Body of pancreas (tissue), 4 donors: ENCODE data around the gene SRRM5. TPM values are rescaled to one million over a fixed set of nuclear protein-coding genes. Genes with fewer than 3 reads are reported as not detected.

Experiments
- ATAC-seq: fragments of 150-250 bp; one replicate; pipeline ENCODE4 v1.9.1; 2016
- DNase-seq, 4 donors: peaks; one replicate each; pipeline ENCODE4 v3.0.0-alpha.2; 2019
- H3K27ac ChIP-seq, 4 donors: fragments of 200-600 bp; sonication (generic); 1 replicate in 3 of 4; 2 replicates in 1 of 4; pipeline versions ENCODE4 v1.5.1 to v1.6.1; 2016 to 2019; ENCODE audit warnings: mild to moderate bottlenecking in 1 of 4, mixed read lengths in 1 of 4, moderate library complexity in 1 of 4
- H3K27me3 ChIP-seq, 2 donors: fragments of 200-600 bp; sonication (generic); one replicate each; pipeline ENCODE4 v1.6.0; 2016; ENCODE audit warnings: mild to moderate bottlenecking in 1 of 2
- H3K36me3 ChIP-seq, 2 donors: fragments of 200-600 bp; sonication (generic); replicated peaks in 1 of 2; 2 replicates each; pipeline ENCODE4 v1.5.1; 2016; ENCODE audit warnings: low read depth in 2 of 2; ENCODE audit not compliant: insufficient read depth in 1 of 2
- H3K4me1 ChIP-seq: fragments of 200-600 bp; sonication (generic); one replicate; pipeline ENCODE4 v1.6.0; 2016
- H3K4me3 ChIP-seq, 2 donors: fragments of 200-600 bp; sonication (generic); 1 replicate in 1 of 2; 2 replicates in 1 of 2; pipeline ENCODE4 v1.5.1; 2016 to 2019
- H3K9me3 ChIP-seq, 3 donors: fragments of 200-600 bp; sonication (generic); 1 replicate in 2 of 3; 2 replicates in 1 of 3; pipeline ENCODE4 v1.5.1; 2016
- POLR2A ChIP-seq, 3 donors: fragments of 450-650 bp; IDR thresholded peaks; one replicate each; pipeline ENCODE4 v1.6.1; 2016; ENCODE audit warnings: antibody characterized with exemption in 3 of 3, mild to moderate bottlenecking in 2 of 3
- WGBS, 2 donors: methylation state at CpG; one replicate each; pipeline ENCODE4 v1.1.5; 2017; 5-methylcytosine and 5-hydroxymethylcytosine counted together
- intact Hi-C: fragments of 100-400 bp; cut with DNase I; formaldehyde crosslinking; loops from one replicate; pipeline ENCODE4 v1.15.1; 2023
- small RNA-seq: library from RNA; depleted of rRNA; stranded (forward); fragments of <200 nt; gene quantifications from one replicate; pipeline ENCODE3, GENCODE V24; 2016
- total RNA-seq, 2 donors: library from RNA; depleted of rRNA; stranded (reverse); fragments of >200 nt; gene quantifications; one replicate each; pipeline ENCODE4 v1.1.0, GENCODE V29; 2016

SRRM5 gene
- total RNA-seq, 2 donors from 2014 or later: 0.33 to 2.1 TPM

DNA sequence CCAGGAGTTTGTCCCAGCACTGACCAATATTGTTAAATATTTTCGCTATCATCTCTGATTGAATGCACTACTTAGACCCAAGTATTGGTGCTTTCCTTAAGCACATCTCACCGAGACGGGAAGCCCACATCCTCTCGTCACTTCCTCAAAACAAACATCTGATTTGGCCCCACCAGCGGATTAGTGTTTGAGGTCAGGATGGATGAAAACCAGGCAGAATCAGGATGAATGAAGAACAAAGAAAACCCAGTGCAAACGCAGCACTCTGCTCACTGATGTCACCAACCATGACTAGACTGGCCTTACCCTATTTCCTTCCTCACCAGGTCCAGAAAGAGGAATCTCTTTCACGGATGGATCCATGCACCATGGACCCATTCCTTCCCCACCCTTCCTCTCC is 52.1 kb downstream of the SRRM5 start:
- no peak for TF ChIP-seq POLR2A (IDR thresholded peaks at IDR 0.05)
- DNase-seq (peak in 1 of 4 donors; percentile 27), ATAC-seq (no peak)
- 56 to 79% methylated on average over 7 of the region's 7 CpGs for WGBS, 2 donors
- H3K4me3 ChIP-seq: no peak overlapping the region
- peaks cover 10% of the 10 kb centered on the region for H3K4me1 ChIP-seq
- no peaks in the 10 kb centered on the region for H3K27me3 ChIP-seq
- no peaks in the 10 kb centered on the region for H3K9me3 ChIP-seq
- intact Hi-C loops: no loop called here
- H3K27ac ChIP-seq: no peak overlapping the region
- H3K36me3 ChIP-seq: no peaks in the 10 kb centered on the region

Small RNA genes within 50 kb of the gene (small RNA-seq; reads per million reads assigned to genes)
- gene RN7SL368P: not detected

Other genes starting within 250 kb of the SRRM5 start
- gene TEX101, start 197.2 kb upstream of the SRRM5 start, total RNA-seq: not detected
- under 1 TPM in 1 of 2 donors, not detected in 1; 0.26 TPM for gene LYPD3, start 146.5 kb upstream of the SRRM5 start, total RNA-seq
- 10 to 100 TPM; 14.5 to 16.9 TPM for gene PHLDB3, start 107.3 kb upstream of the SRRM5 start, total RNA-seq
- gene ETHE1, start 84.9 kb upstream of the SRRM5 start, total RNA-seq: 10 to 100 TPM; 21.1 to 29.8 TPM
- gene ZNF575, start 78.9 kb upstream of the SRRM5 start, total RNA-seq: under 1 TPM in 1 of 2 donors, not detected in 1; 0.52 TPM
- 10 to 100 TPM; 19.7 to 31.0 TPM for gene XRCC1, start 36.6 kb upstream of the SRRM5 start, total RNA-seq
- gene PINLYP, start 36.3 kb upstream of the SRRM5 start, total RNA-seq: 1 to 10 TPM in 1 of 2 donors, not detected in 1; 4.6 TPM
- gene IRGQ, start 16.0 kb upstream of the SRRM5 start, total RNA-seq: 10 to 100 TPM in 1 of 2 donors, 1 to 10 TPM in 1; 9.1 to 20.1 TPM
- gene ZNF576, start 15.5 kb upstream of the SRRM5 start, total RNA-seq: 1 to 10 TPM; 4.6 to 8.6 TPM
- gene ZNF428, start 7.5 kb downstream of the SRRM5 start, total RNA-seq: 10 to 100 TPM; 24.4 to 31.6 TPM
- 1 to 10 TPM; 2.0 to 2.6 TPM for gene CADM4, start 27.8 kb downstream of the SRRM5 start, total RNA-seq
- 10 to 100 TPM in 1 of 2 donors, 1 to 10 TPM in 1; 5.4 to 25.4 TPM for gene PLAUR, start 58.1 kb downstream of the SRRM5 start, total RNA-seq
- not detected for gene IRGC, start 104.0 kb downstream of the SRRM5 start, total RNA-seq
- gene SMG9, start 142.9 kb downstream of the SRRM5 start, total RNA-seq: 10 to 100 TPM in 1 of 2 donors, 1 to 10 TPM in 1; 8.3 to 52.1 TPM
- 1 to 10 TPM in 1 of 2 donors, not detected in 1; 2.9 TPM for gene KCNN4, start 168.9 kb downstream of the SRRM5 start, total RNA-seq
- not detected for gene LYPD5, start 190.4 kb downstream of the SRRM5 start, total RNA-seq
- gene ZNF283, start 215.2 kb downstream of the SRRM5 start, total RNA-seq: 1 to 10 TPM; 3.6 to 6.6 TPM